Measurements from ENCODE around the gene PRKACA. TPM values are rescaled to one million over a fixed set of nuclear protein-coding genes. Genes with fewer than 3 reads are reported as not detected.

The PRKACA gene
- total RNA-seq, 4 donors from 2014 or later: 26.9 to 59.4 (median 41.3) TPM

- Histone ChIP-seq H3K4me1 (no peaks in the 10 kb centered on the region), H3K36me3 (peaks cover 0 to 75% (median 0%) of the 10 kb centered on the region in 3 donors), H3K9me3 (no peaks in the 10 kb centered on the region), H3K27me3 (no peaks in the 10 kb centered on the region), H3K27ac (no peak overlapping the region), H3K4me3 (no peak overlapping the region)
- WGBS, 2 donors: 69 to 81% methylated on average over 13 to 15 of the region's 16 CpGs
- TF ChIP-seq EP300 (IDR thresholded peaks at IDR 0.05) (no peak), POLR2A (IDR thresholded peaks at IDR 0.05) (no peak), CTCF (IDR thresholded peaks at IDR 0.05) (no peak)
- DNase-seq (ENCODE audit: low spot score in 2 of 2): no peak
These were observed 40.9 kb upstream of the PRKACA start for GRCh38 chr19:14158276-14159023.

GRCh38 chr19:14156971-14157717 is 39.6 kb upstream of the PRKACA start:
- 88 to 92% methylated on average over 15 to 18 of the region's 26 CpGs for WGBS, 2 donors
- TF ChIP-seq EP300 (IDR thresholded peaks at IDR 0.05) (no peak), CTCF (IDR thresholded peaks at IDR 0.05) (no peak), POLR2A (IDR thresholded peaks at IDR 0.05) (no peak)
- no peak overlapping the region for H3K4me3 ChIP-seq
- no peaks in the 10 kb centered on the region for H3K4me1 ChIP-seq
- DNase-seq (ENCODE audit: low spot score in 2 of 2): no peak
- H3K27me3 ChIP-seq: no peaks in the 10 kb centered on the region
- peaks cover 0 to 71% (median 0%) of the 10 kb centered on the region in 3 donors for H3K36me3 ChIP-seq
- H3K27ac ChIP-seq: no peak overlapping the region
- no peaks in the 10 kb centered on the region for H3K9me3 ChIP-seq

GRCh38 chr19:14156122-14156521 is 38.6 kb upstream of the PRKACA start:
- Histone ChIP-seq H3K4me3 (no peak overlapping the region), H3K36me3 (peaks cover 0 to 78% (median 0%) of the 10 kb centered on the region in 3 donors), H3K27ac (no peak overlapping the region), H3K9me3 (no peaks in the 10 kb centered on the region), H3K4me1 (no peaks in the 10 kb centered on the region), H3K27me3 (no peaks in the 10 kb centered on the region)
- WGBS, 2 donors: 86 to 91% methylated on average over 6 to 12 of the region's 12 CpGs
- no peak for DNase-seq (ENCODE audit: low spot score in 2 of 2)
- TF ChIP-seq EP300 (IDR thresholded peaks at IDR 0.05) (no peak), CTCF (IDR thresholded peaks at IDR 0.05) (no peak)

GRCh38 chr19:14155371-14155770 is 37.8 kb upstream of the PRKACA start:
- WGBS, 2 donors: 92 to 93% methylated on average over 16 to 17 of the region's 17 CpGs
- H3K27me3 ChIP-seq: no peaks in the 10 kb centered on the region
- H3K9me3 ChIP-seq: no peaks in the 10 kb centered on the region
- no peak overlapping the region for H3K27ac ChIP-seq
- no peak for DNase-seq (ENCODE audit: low spot score in 2 of 2)
- H3K4me1 ChIP-seq: peaks cover 0 to 5% (median 1%) of the 10 kb centered on the region in 4 donors
- TF ChIP-seq POLR2A (IDR thresholded peaks at IDR 0.05) (no peak), CTCF (IDR thresholded peaks at IDR 0.05) (no peak)
- peaks cover 0 to 81% (median 0%) of the 10 kb centered on the region in 3 donors for H3K36me3 ChIP-seq
- H3K4me3 ChIP-seq: no peak overlapping the region

- Histone ChIP-seq H3K4me3 (no peak overlapping the region), H3K27ac (no peak overlapping the region), H3K27me3 (no peaks in the 10 kb centered on the region), H3K9me3 (no peaks in the 10 kb centered on the region), H3K4me1 (peaks cover 0 to 32% (median 26%) of the 10 kb centered on the region in 4 donors), H3K36me3 (peaks cover 0 to 61% (median 0%) of the 10 kb centered on the region in 3 donors)
- TF ChIP-seq CTCF (IDR thresholded peaks at IDR 0.05) (no peak), EP300 (IDR thresholded peaks at IDR 0.05) (no peak), POLR2A (IDR thresholded peaks at IDR 0.05) (no peak)
- DNase-seq (ENCODE audit: low spot score in 2 of 2): no peak
- 93% methylated on average over 7 to 8 of the region's 12 CpGs for WGBS, 2 donors
These were observed 35.2 kb upstream of the PRKACA start for GRCh38 chr19:14152713-14153112.
